Transverse colon (tissue), 4 donors: ENCODE results near the gene PMEPA1. TPM values are rescaled to one million over a fixed set of nuclear protein-coding genes. Genes with fewer than 3 reads are reported as not detected.

Experiments
- DNase-seq: peaks from one replicate; pipeline ENCODE4 v3.0.0-alpha.2; 2019
- H3K27ac ChIP-seq, 4 donors: fragments of 200-600 bp; sonication (generic); 2 replicates each; pipeline ENCODE4 v1.5.1; 2016 to 2018; ENCODE audit warnings: inconsistent platforms in 4 of 4
- H3K27me3 ChIP-seq: fragments of 200-600 bp; sonication (generic); 2 replicates; pipeline ENCODE4 v1.5.1; 2017; ENCODE audit warnings: inconsistent platforms
- H3K36me3 ChIP-seq, 4 donors: fragments of 200-600 bp; sonication (generic); 2 replicates each; pipeline ENCODE4 v1.5.1; 2017 to 2019; ENCODE audit warnings: inconsistent platforms in 4 of 4
- H3K4me1 ChIP-seq, 4 donors: fragments of 200-600 bp; sonication (generic); 2 replicates each; pipeline ENCODE4 v1.5.1; 2017 to 2020; ENCODE audit warnings: inconsistent platforms in 4 of 4
- H3K4me3 ChIP-seq, 4 donors: fragments of 200-600 bp; sonication (generic); 1 replicate in 1 of 4; 2 replicates in 3 of 4; pipeline versions ENCODE4 v1.5.1 to v1.6.1; 2017 to 2019; ENCODE audit warnings: inconsistent platforms in 4 of 4
- H3K9me3 ChIP-seq, 2 donors: fragments of 200-600 bp; sonication (generic); 2 replicates each; pipeline ENCODE4 v1.5.1; 2017 to 2019; ENCODE audit warnings: inconsistent platforms in 2 of 2
- EP300 ChIP-seq: sonication (generic); formaldehyde crosslinking; IDR thresholded peaks from one replicate; pipeline ENCODE4 v1.6.1; 2017; ENCODE audit warnings: antibody characterized with exemption, low read depth
- POLR2A ChIP-seq: fragments of 450-650 bp; IDR thresholded peaks from one replicate; pipeline ENCODE4 v1.6.1; 2016; ENCODE audit warnings: antibody characterized with exemption, mild to moderate bottlenecking, moderate library complexity
- POLR2AphosphoS5 ChIP-seq, 3 donors: sonication (generic); formaldehyde crosslinking; IDR thresholded peaks; one replicate each; pipeline ENCODE4 v1.6.1; 2016; ENCODE audit warnings: antibody characterized with exemption in 3 of 3
- WGBS, 2 donors: methylation state at CpG; one replicate each; pipeline ENCODE4 v1.1.5; 2018; ENCODE audit warnings: low coverage in 1 of 2; 5-methylcytosine and 5-hydroxymethylcytosine counted together
- in situ Hi-C, 4 donors: fragments of 200-750 bp; cut with MboI; loops; one replicate each; pipeline versions ENCODE4 v1.15.0 to v1.15.1; 2017; ENCODE audit warnings: low sequenced_read_pairs in 3 of 4, low pct_ligation_motif_present in 1 of 4, low pct_unique_long_range_greater_than_20kb in 1 of 4
- intact Hi-C: fragments of 100-400 bp; cut with DNase I; formaldehyde crosslinking; loops from one replicate; pipeline ENCODE4 v1.15.1; 2023; ENCODE audit warnings: low total_unique reads
- total RNA-seq, 4 donors: library from RNA; depleted of rRNA; stranded (reverse); fragments of >200 nt; gene quantifications; one replicate each; pipeline ENCODE4 v1.1.0, GENCODE V29; 2016
- TF ChIP-seq, protein P1 (sequence below), 5 experiments: fragments of 200-600 bp in 3 of 5; fragments of 450-650 bp in 2 of 5; sonication (generic) in 3 of 5; IDR thresholded peaks; 1 replicate in 2 of 5; 2 replicates in 3 of 5; pipeline ENCODE4 v1.5.1; 2016 to 2017; ENCODE audit warnings: antibody characterized with exemption in 5 of 5, inconsistent platforms in 3 of 5, mild to moderate bottlenecking in 2 of 5, moderate library complexity in 1 of 5

PMEPA1 gene
- total RNA-seq, 4 donors from 2014 or later = 6.4 to 10.8 (median 8.4) TPM

DNA sequence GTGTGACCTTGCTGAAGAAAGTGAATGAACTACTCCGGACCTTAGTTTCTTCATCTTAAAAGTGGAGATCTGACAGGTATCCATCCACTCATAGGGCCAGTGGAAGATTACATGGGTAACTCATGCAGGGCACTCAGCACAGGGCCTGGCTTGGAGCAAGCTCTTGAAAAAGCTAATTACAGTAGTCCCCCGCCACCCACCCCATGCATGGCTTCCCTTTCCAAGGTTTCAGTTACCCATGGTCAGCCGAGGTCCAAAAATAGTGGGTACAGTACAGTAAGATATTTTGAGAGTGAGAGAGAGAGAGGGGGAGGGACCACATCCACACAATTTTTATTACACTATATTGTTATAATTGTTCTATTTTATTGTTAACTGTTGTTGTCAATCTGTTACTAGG is 7.1 kb upstream of the PMEPA1 start:
- DNase-seq = no peak
- in situ Hi-C loops = no loop called here
- TF ChIP-seq, protein P1, sequence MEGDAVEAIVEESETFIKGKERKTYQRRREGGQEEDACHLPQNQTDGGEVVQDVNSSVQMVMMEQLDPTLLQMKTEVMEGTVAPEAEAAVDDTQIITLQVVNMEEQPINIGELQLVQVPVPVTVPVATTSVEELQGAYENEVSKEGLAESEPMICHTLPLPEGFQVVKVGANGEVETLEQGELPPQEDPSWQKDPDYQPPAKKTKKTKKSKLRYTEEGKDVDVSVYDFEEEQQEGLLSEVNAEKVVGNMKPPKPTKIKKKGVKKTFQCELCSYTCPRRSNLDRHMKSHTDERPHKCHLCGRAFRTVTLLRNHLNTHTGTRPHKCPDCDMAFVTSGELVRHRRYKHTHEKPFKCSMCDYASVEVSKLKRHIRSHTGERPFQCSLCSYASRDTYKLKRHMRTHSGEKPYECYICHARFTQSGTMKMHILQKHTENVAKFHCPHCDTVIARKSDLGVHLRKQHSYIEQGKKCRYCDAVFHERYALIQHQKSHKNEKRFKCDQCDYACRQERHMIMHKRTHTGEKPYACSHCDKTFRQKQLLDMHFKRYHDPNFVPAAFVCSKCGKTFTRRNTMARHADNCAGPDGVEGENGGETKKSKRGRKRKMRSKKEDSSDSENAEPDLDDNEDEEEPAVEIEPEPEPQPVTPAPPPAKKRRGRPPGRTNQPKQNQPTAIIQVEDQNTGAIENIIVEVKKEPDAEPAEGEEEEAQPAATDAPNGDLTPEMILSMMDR (IDR thresholded peaks at IDR 0.05) = no peak
- TF ChIP-seq EP300 (no peak), POLR2A (no peak), POLR2AphosphoS5 (IDR thresholded peaks at IDR 0.05) (no peak)
- Histone ChIP-seq H3K4me1 (peaks cover 0 to 13% (median 10%) of the 10 kb centered on the region in 4 donors), H3K27ac (no peak overlapping the region), H3K27me3 (no peaks in the 10 kb centered on the region), H3K4me3 (no peak overlapping the region), H3K9me3 (no peaks in the 10 kb centered on the region), H3K36me3 (no peaks in the 10 kb centered on the region)
- WGBS, 2 donors = 59 to 76% methylated on average over 2 to 3 of the region's 3 CpGs
- intact Hi-C loops = no loop called here

DNA sequence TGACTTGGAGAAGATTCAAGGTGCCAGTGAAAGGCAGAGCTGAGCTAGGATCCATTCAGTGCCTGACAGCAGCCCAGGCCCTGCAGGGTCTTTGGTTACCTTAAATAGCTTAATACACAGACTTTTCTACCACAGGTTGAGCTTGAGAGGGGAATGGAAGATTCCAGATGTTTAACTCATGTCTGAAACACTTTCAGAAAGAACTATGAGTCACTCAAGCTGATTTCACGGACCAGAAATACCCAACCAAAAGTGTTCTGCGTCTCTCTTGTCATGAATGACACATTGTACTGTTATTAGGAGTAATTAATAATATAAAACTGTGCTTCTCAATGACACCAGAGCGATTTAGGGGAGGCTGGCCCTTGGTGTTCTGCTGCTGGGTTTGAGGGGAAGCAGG is 6.4 kb upstream of the PMEPA1 start:
- Histone ChIP-seq H3K27ac (no peak overlapping the region), H3K36me3 (no peaks in the 10 kb centered on the region), H3K27me3 (no peaks in the 10 kb centered on the region), H3K9me3 (no peaks in the 10 kb centered on the region), H3K4me1 (peaks cover 0 to 15% (median 10%) of the 10 kb centered on the region in 4 donors), H3K4me3 (no peak overlapping the region)
- in situ Hi-C loops = no loop called here
- WGBS, 2 donors = 50 to 67% methylated on average over 3 of the region's 3 CpGs
- no peak for DNase-seq
- intact Hi-C loops = no loop called here
- TF ChIP-seq POLR2A = no peak
- TF ChIP-seq, protein P1 (IDR thresholded peaks at IDR 0.05) = no peak
- no peak for TF ChIP-seq POLR2AphosphoS5 (IDR thresholded peaks at IDR 0.05)
- TF ChIP-seq EP300 = no peak

DNA sequence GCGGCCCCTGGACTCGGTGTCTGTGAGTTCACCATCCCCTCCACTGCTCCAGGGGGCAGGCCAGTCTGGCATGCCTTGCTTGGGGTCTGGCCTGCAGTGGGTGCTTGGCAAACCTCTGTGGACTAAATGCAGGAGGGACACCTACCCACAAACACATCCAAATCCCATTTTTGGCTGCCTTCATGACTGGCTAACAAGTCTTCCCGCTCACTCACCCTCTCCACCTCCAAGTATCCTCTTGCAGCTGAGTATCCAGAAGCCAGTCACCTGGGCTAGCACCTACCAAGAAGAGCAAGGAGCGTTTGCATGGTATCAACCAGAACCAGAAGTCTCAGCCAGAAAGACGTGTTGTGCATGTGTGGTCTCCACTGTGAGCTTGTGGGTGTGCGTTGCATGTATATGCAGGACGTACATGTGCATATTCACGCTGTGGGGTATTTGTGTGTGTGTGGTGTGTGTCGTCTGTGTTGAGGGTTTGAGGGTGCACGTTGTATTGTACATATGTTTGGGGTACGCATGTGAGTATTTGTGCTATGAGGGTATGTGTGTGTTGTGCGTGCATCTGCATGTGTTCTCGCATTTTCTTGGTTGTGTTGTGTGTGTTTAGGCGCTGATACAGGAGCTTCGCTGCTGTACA is 5.6 kb upstream of the PMEPA1 start:
- peaks cover 3 to 23% (median 17%) of the 10 kb centered on the region in 4 donors for H3K4me1 ChIP-seq
- 90 to 91% methylated on average over 3 to 15 of the region's 15 CpGs for WGBS, 2 donors
- no peak for DNase-seq

DNA sequence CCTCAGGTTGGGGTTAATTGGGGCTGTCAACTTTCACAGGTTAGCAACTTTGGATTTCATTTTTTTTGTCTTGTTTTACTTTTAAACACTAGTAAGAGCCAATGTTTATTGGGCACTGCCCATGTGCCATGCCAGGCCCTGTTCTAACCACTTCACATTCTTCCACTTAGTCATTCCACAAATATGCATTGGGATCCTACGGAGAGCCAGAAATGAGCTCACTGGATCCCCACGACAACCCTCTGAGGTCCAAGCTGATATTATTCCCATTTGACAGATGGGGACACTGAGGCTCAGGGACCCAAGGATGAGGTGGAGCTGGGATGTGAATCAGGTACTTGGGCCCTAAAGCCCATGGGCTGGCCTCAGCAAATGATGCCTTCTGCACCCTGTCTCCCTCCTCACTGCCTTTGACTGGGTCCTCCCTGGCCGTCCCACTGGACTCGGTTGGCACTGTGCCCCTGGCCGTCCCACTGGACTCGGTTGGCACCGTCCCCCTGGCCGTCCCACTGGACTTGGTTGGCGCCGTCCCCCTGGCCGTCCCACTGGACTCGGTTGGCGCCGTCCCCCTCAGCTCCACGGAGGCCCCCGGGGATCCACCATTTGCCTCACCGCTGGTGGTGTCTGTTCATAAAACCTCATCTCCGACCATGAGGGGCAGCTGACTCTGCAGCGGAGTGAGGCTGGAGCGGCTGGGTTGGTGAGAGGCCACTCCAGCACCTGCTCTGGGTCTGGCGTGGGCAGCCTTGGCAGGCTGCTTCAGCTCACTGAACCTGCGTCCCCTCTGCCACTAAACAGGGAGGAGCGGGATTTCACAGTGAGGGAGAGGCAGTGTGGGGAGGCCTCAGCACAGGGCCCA is 4.8 kb upstream of the PMEPA1 start:
- TF ChIP-seq, protein P1 (IDR thresholded peaks at IDR 0.05) = no peak
- TF ChIP-seq POLR2A = no peak
- no peak for TF ChIP-seq POLR2AphosphoS5 (IDR thresholded peaks at IDR 0.05)
- TF ChIP-seq EP300 = no peak
- Histone ChIP-seq H3K4me3 (no peak overlapping the region), H3K4me1 (peaks cover 3 to 23% (median 17%) of the 10 kb centered on the region in 4 donors), H3K27ac (peak overlapping the region in 2 of 4 donors; percentile 26 to 41), H3K27me3 (no peaks in the 10 kb centered on the region), H3K9me3 (no peaks in the 10 kb centered on the region), H3K36me3 (no peaks in the 10 kb centered on the region)
- in situ Hi-C loops = no loop called here
- WGBS, 2 donors = 50 to 83% methylated on average over 2 to 21 of the region's 23 CpGs
- no peak for DNase-seq
- intact Hi-C loops = no loop called here

More for the DNA sequence above, 5.6 kb upstream of the PMEPA1 start:
- no peaks in the 10 kb centered on the region for H3K36me3 ChIP-seq
- H3K27me3 ChIP-seq = no peaks in the 10 kb centered on the region
- H3K4me3 ChIP-seq = no peak overlapping the region
- H3K27ac ChIP-seq = no peak overlapping the region
- intact Hi-C loops = no loop called here
- no peaks in the 10 kb centered on the region for H3K9me3 ChIP-seq
- in situ Hi-C loops = no loop called here
- TF ChIP-seq, protein P1 (IDR thresholded peaks at IDR 0.05) = no peak
- TF ChIP-seq POLR2A (no peak), POLR2AphosphoS5 (IDR thresholded peaks at IDR 0.05) (no peak), EP300 (no peak)
